COLO668 (cell line): ENCODE data around the gene SPON1.
"Not testable (repeated sequence)": the region's sequence is repeated elsewhere in the genome, so short reads cannot be mapped to it uniquely, and the experiment has no call there.

ENCODE experiments used
- DNase-seq: peaks from one replicate; lab custom pipeline; 2025; ENCODE audit not compliant: unreplicated experiment; lab: John Stamatoyannopoulos, UW

SPON1 gene

GRCh38 chr11:13962562-13963168 lies at the start of gene SPON1:
Gene SPON1 (plus strand): TSS chr11:13962723. CDS start chr11:13962905, 182 bp downstream.
- peak; percentile 64 for DNase-seq

- DNase-seq: no peak
These were observed 45.3 kb upstream of the SPON1 start for GRCh38 chr11:13917264-13917663.

- DNase-seq: no peak
These were observed 44.6 kb upstream of the SPON1 start for GRCh38 chr11:13917904-13918303.

GRCh38 chr11:13920756-13921155 lies 41.8 kb upstream of the SPON1 start:
- DNase-seq: no peak

- no peak for DNase-seq
These were observed 41.0 kb upstream of the SPON1 start for GRCh38 chr11:13921545-13921944.

GRCh38 chr11:13923182-13923581 lies 39.3 kb upstream of the SPON1 start:
- no peak for DNase-seq

GRCh38 chr11:13923716-13924650 lies 38.5 kb upstream of the SPON1 start:
- no peak for DNase-seq

GRCh38 chr11:13924801-13925327 lies 37.7 kb upstream of the SPON1 start:
- no peak for DNase-seq

- not testable (repeated sequence) for DNase-seq
These were observed 36.2 kb upstream of the SPON1 start for GRCh38 chr11:13926366-13926765.

GRCh38 chr11:13926981-13927380 lies 35.5 kb upstream of the SPON1 start:
- DNase-seq: no peak

- no peak for DNase-seq
These were observed 35.0 kb upstream of the SPON1 start for GRCh38 chr11:13927481-13927880.

GRCh38 chr11:13928566-13929251 lies 33.8 kb upstream of the SPON1 start:
- DNase-seq: peak; percentile 70

- no peak for DNase-seq
These were observed 33.1 kb upstream of the SPON1 start for GRCh38 chr11:13929395-13929891.

GRCh38 chr11:13931356-13931755 lies 31.2 kb upstream of the SPON1 start:
- DNase-seq: no peak

GRCh38 chr11:13937154-13937553 lies 25.4 kb upstream of the SPON1 start:
- not testable (repeated sequence) for DNase-seq

- DNase-seq: not testable (repeated sequence)
These were observed 23.7 kb upstream of the SPON1 start for GRCh38 chr11:13938829-13939228.

- no peak for DNase-seq
These were observed 22.3 kb upstream of the SPON1 start for GRCh38 chr11:13939961-13940906.

- DNase-seq: no peak
These were observed 21.6 kb upstream of the SPON1 start for GRCh38 chr11:13940907-13941256.

- DNase-seq: no peak
These were observed 20.7 kb upstream of the SPON1 start for GRCh38 chr11:13941775-13942174.

GRCh38 chr11:13942378-13942777 lies 20.1 kb upstream of the SPON1 start:
- no peak for DNase-seq
